Spleen (tissue), 7 donors: Measurements from ENCODE around the gene ZNRF3.

Experiments
- POLR2A ChIP-seq, 3 donors: fragments of 450-650 bp; IDR thresholded peaks; one replicate each; pipeline ENCODE4 v1.5.1; 2017; ENCODE audit warnings: antibody characterized with exemption in 3 of 3, mild to moderate bottlenecking in 1 of 3
- POLR2AphosphoS5 ChIP-seq, 3 donors: sonication (generic); formaldehyde crosslinking; IDR thresholded peaks; one replicate each; pipeline ENCODE4 v1.5.1; 2017; ENCODE audit warnings: antibody characterized with exemption in 3 of 3
- TF ChIP-seq, protein P1 (sequence below), 11 experiments: fragments of 200-600 bp in 7 of 11; fragments of 450-650 bp in 4 of 11; sonication (generic) in 4 of 11; IDR thresholded peaks in 8 of 11; conservative IDR thresholded peaks in 3 of 11; 1 replicate in 7 of 11; 2 replicates in 4 of 11; pipeline versions ENCODE4 v1.4.0 to v1.8.0; 2016 to 2021; ENCODE audit warnings: antibody characterized with exemption in 11 of 11, inconsistent platforms in 4 of 11, mild to moderate bottlenecking in 1 of 11
- donor health status: DM: no; HTN: no; CAD: no; lungs with moderate emphysema.
- donor health status: DM: no; HTN: no; CAD: no.
- donor health status: DM: no; HTN: no; CAD: no.

DNA sequence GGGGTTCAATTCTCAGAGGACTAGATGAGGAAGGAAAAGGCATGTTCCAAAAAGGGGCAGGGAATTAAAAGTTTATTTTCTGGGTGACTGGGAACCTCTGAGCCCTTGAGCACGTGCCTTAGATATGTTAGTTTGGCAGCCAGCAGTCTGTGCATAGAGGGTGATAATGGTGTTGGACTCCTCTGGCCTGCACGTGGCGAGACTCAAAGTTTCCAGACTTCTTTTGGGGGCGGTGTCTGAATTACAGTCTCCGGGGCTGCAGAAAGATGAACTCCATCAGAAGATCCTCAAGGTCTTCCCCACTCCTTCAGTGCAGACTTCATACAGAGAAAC is 861 bp upstream of the ZNRF3 start:
- TF ChIP-seq, protein P1, sequence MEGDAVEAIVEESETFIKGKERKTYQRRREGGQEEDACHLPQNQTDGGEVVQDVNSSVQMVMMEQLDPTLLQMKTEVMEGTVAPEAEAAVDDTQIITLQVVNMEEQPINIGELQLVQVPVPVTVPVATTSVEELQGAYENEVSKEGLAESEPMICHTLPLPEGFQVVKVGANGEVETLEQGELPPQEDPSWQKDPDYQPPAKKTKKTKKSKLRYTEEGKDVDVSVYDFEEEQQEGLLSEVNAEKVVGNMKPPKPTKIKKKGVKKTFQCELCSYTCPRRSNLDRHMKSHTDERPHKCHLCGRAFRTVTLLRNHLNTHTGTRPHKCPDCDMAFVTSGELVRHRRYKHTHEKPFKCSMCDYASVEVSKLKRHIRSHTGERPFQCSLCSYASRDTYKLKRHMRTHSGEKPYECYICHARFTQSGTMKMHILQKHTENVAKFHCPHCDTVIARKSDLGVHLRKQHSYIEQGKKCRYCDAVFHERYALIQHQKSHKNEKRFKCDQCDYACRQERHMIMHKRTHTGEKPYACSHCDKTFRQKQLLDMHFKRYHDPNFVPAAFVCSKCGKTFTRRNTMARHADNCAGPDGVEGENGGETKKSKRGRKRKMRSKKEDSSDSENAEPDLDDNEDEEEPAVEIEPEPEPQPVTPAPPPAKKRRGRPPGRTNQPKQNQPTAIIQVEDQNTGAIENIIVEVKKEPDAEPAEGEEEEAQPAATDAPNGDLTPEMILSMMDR (IDR thresholded peaks at IDR 0.05 in 8 of 11, conservative IDR thresholded peaks at IDR 0.05 in 3 of 11), result no peak
- TF ChIP-seq POLR2AphosphoS5 (IDR thresholded peaks at IDR 0.05), result no peak
- no peak for TF ChIP-seq POLR2A (IDR thresholded peaks at IDR 0.05)
